ENCODE results near the gene DLK2.

Gene DLK2

DNA sequence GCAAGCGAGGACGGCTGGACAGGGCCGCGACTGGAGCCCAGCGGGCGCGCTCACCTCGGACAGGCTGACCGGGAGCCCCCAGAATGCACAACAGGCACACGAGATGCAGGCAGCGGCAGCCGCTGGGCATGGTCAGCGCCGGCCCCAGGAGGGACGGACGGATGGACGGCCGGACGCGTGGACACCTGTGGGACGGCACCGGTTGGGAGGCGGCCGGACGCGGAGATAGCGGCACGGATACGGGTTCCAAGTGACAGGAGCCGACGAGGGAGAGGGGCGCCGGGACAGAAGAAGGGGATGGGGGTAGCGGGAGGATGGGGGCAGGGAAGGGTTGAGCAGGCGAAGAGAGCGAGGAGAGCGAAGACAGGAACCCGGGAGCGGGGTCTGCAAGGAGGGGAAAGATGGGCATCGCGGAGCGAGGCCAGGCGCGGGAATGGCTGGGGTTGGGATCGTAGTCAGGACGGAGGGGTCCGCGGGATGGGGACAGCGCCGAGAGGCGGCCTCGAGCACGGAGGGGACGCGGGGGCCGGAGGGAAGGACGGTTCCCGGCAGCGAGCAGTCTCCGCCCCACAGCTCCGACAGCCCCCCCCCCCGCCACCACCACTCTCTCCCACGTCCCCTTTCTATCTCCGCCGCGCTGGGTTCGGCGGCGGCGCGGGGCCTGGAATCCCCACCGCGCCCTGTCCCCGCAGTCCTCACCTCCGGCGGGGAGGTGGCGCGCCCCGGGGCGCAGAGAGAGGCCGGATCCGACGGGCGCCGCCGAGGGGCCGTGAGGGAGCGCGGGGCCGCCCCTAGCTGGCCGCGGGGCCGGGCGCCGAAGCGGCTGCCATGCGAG lies 435 bp downstream of the DLK2 start:
- no peaks in the 10 kb centered on the region for H4K20me1 ChIP-seq (ENCODE audit: control insufficient read depth, insufficient read depth, low read depth, low read length)
- H3K27me3 ChIP-seq (ENCODE audit: control insufficient read depth, low read length), result peaks cover 12% of the 10 kb centered on the region
- TF ChIP-seq EZH2phosphoT487 (IDR thresholded peaks at IDR 0.05; ENCODE audit: borderline replicate concordance, low read length), result no peak
- TF ChIP-seq, protein P1, sequence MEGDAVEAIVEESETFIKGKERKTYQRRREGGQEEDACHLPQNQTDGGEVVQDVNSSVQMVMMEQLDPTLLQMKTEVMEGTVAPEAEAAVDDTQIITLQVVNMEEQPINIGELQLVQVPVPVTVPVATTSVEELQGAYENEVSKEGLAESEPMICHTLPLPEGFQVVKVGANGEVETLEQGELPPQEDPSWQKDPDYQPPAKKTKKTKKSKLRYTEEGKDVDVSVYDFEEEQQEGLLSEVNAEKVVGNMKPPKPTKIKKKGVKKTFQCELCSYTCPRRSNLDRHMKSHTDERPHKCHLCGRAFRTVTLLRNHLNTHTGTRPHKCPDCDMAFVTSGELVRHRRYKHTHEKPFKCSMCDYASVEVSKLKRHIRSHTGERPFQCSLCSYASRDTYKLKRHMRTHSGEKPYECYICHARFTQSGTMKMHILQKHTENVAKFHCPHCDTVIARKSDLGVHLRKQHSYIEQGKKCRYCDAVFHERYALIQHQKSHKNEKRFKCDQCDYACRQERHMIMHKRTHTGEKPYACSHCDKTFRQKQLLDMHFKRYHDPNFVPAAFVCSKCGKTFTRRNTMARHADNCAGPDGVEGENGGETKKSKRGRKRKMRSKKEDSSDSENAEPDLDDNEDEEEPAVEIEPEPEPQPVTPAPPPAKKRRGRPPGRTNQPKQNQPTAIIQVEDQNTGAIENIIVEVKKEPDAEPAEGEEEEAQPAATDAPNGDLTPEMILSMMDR (IDR thresholded peaks at IDR 0.05; ENCODE audit: low read depth, low read length, poor library complexity, severe bottlenecking), result peak; percentile 61
- H3F3A ChIP-seq (ENCODE audit: control insufficient read depth, insufficient read depth), result peaks cover 9% of the 10 kb centered on the region; the same call in 1 of the 2 replicates
- no peaks in the 10 kb centered on the region; the same call in 1 of the 2 replicates for H3K9me3 ChIP-seq (ENCODE audit: control insufficient read depth, insufficient read depth, low read length)
- peak overlapping the region; percentile 71 for H3K4me3 ChIP-seq (ENCODE audit: low read length)
- no peak overlapping the region for H3K27ac ChIP-seq (ENCODE audit: low read depth, low read length)
- no peaks in the 10 kb centered on the region for H3K9me2 ChIP-seq (replicated peaks; ENCODE audit: control insufficient read depth, low read length)
- H3K36me3 ChIP-seq (ENCODE audit: control insufficient read depth, low read length), result peaks cover 16% of the 10 kb centered on the region; the same call in 1 of the 2 replicates
- H3K4me2 ChIP-seq (ENCODE audit: low read length), result peak overlapping the region; percentile 79
- H3K79me2 ChIP-seq (ENCODE audit: control insufficient read depth, low read length), result no peaks in the 10 kb centered on the region
- peaks cover 16% of the 10 kb centered on the region for H3K4me1 ChIP-seq (ENCODE audit: control insufficient read depth, low read length)

DNA sequence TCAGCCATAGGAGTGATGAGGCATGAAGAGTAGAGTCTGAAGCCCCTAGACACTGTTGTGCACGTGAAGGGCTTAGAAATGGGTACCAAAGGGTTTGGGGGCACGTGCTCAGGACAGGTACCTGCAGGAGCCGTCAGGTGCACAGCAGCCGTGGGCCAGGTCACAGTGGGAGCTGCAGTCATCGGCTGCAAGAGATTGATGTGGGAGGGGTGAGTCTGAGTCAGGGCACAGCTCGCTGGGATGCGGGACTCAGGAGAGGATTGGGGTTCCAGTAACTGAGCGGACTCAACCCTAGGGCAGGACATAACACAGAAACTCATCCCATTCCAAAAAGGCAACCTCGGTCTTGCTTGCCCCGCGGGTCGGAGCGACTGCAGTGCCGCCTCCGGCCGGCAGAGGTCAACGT lies 1.1 kb downstream of the DLK2 start:
- H3K4me3 ChIP-seq (ENCODE audit: low read length), result peak overlapping the region; percentile 71

GRCh38 chr6:43453831-43454230 lies 1.5 kb downstream of the DLK2 start:
- Histone ChIP-seq H3K4me2 (ENCODE audit: low read length) (peak overlapping the region; percentile 79; the same call in 1 of the 2 replicates), H3K27ac (ENCODE audit: low read depth, low read length) (no peak overlapping the region)

More for the DNA sequence above, 1.1 kb downstream of the DLK2 start:
- H3K27me3 ChIP-seq (ENCODE audit: control insufficient read depth, low read length), result peaks cover 12% of the 10 kb centered on the region
- H3K9me3 ChIP-seq (ENCODE audit: control insufficient read depth, insufficient read depth, low read length), result no peaks in the 10 kb centered on the region; the same call in 1 of the 2 replicates
- peaks cover 16% of the 10 kb centered on the region for H3K4me1 ChIP-seq (ENCODE audit: control insufficient read depth, low read length)
- H3K36me3 ChIP-seq (ENCODE audit: control insufficient read depth, low read length), result peaks cover 22% of the 10 kb centered on the region; the same call in 1 of the 2 replicates
- H4K20me1 ChIP-seq (ENCODE audit: control insufficient read depth, insufficient read depth, low read depth, low read length), result no peaks in the 10 kb centered on the region
- TF ChIP-seq EZH2phosphoT487 (IDR thresholded peaks at IDR 0.05; ENCODE audit: borderline replicate concordance, low read length), result no peak
- TF ChIP-seq, protein P1 (IDR thresholded peaks at IDR 0.05; ENCODE audit: low read depth, low read length, poor library complexity, severe bottlenecking), result peak; percentile 97
- H3K27ac ChIP-seq (ENCODE audit: low read depth, low read length), result no peak overlapping the region
- H3K4me2 ChIP-seq (ENCODE audit: low read length), result peak overlapping the region; percentile 79
- peaks cover 9% of the 10 kb centered on the region; the same call in 1 of the 2 replicates for H3F3A ChIP-seq (ENCODE audit: control insufficient read depth, insufficient read depth)
- no peaks in the 10 kb centered on the region for H3K9me2 ChIP-seq (replicated peaks; ENCODE audit: control insufficient read depth, low read length)
- H3K79me2 ChIP-seq (ENCODE audit: control insufficient read depth, low read length), result no peaks in the 10 kb centered on the region

More at GRCh38 chr6:43453831-43454230, 1.5 kb downstream of the DLK2 start:
- Histone ChIP-seq H3K9me3 (ENCODE audit: control insufficient read depth, insufficient read depth, low read length) (no peaks in the 10 kb centered on the region; the same call in 1 of the 2 replicates), H4K20me1 (ENCODE audit: control insufficient read depth, insufficient read depth, low read depth, low read length) (no peaks in the 10 kb centered on the region), H3K36me3 (ENCODE audit: control insufficient read depth, low read length) (peaks cover 25% of the 10 kb centered on the region), H3K9me2 (replicated peaks; ENCODE audit: control insufficient read depth, low read length) (no peaks in the 10 kb centered on the region), H3K4me1 (ENCODE audit: control insufficient read depth, low read length) (peaks cover 16% of the 10 kb centered on the region), H3K4me3 (ENCODE audit: low read length) (no peak overlapping the region), H3F3A (ENCODE audit: control insufficient read depth, insufficient read depth) (peaks cover 9% of the 10 kb centered on the region; the same call in 1 of the 2 replicates), H3K27me3 (ENCODE audit: control insufficient read depth, low read length) (peaks cover 12% of the 10 kb centered on the region), H3K79me2 (ENCODE audit: control insufficient read depth, low read length) (no peaks in the 10 kb centered on the region)
- no peak for TF ChIP-seq EZH2phosphoT487 (IDR thresholded peaks at IDR 0.05; ENCODE audit: borderline replicate concordance, low read length)
- TF ChIP-seq, protein P1 (IDR thresholded peaks at IDR 0.05; ENCODE audit: low read depth, low read length, poor library complexity, severe bottlenecking), result no peak
